LHCN-M2 (cell line): ENCODE measurements around the gene RAPGEF6. TPM values are rescaled to one million over a fixed set of nuclear protein-coding genes. Genes with fewer than 3 reads are reported as not detected.
"Not testable (repeated sequence)": the region's sequence is repeated elsewhere in the genome, so short reads cannot be mapped to it uniquely, and the experiment has no call there.

Experiments used
- DNase-seq: peaks from one replicate; pipeline ENCODE4 v3.0.0-alpha.2; 2012; ENCODE audit warnings: low read depth
- total RNA-seq: library from RNA; depleted of rRNA; stranded (reverse); fragments of >200 nt; gene quantifications from 2 replicates; pipeline ENCODE4 v1.2.3, GENCODE V29; 2014

RAPGEF6 gene
- total RNA-seq, 1 experiment from 2014 or later: 12.4 TPM

DNA sequence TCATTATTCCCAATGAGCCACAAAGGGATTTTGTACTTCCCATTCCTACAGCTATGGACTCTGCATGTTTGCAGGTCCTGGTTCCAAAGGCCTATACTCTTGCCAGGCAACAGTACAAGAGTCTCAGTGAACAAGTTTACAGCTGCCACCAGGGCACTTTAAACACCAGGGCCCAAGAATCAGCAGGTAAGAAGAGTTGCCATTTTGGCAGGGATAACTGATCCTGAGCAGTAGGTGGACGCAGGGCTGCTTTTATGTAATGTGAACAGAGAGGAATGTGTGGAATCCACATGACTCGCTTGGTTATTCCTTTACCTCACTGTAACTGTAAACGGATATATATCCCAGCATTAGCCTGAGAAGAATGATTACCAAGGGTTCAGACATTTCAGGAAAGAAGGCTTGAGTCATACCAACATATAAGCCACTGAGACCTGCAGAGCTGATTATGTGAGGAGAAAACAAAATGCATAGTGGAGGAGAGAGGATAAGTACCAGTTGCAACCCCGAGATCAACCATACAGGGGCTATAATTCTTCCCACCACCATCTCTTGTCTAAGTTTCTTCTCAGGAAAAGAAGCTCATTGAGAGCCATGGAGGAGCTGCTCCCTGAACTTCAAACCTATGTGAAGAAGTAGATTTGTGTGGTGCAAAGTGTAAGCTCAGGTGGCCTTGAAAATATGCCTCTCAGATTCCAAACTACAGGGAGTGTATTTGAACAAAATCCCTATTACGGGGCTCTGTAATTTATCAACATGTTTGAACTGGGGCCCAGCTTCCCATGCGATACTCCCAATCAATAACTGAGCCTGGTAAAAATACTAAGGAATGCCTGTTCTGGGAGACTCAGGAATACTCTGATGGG, 24.6 kb downstream of the RAPGEF6 start:
- peak; percentile 46 for DNase-seq

DNA sequence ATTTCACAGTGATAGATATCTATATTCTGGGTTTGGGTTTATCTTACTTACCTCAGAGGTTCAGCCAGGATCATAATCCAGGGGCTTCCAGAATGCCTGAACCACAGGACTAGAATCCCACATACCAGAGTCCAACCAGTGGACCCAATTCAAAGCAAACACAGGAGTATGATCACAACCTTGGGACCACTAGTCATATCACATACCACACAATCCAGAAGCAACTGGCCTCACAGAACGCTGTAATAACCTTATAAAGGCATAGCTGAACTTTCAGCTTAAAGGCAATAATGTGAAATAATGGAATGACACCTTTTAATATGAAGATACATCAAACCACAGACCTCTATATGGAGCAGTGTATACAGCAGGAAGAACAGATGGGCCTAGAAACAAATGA, 25.3 kb downstream of the RAPGEF6 start:
- no peak for DNase-seq

DNA sequence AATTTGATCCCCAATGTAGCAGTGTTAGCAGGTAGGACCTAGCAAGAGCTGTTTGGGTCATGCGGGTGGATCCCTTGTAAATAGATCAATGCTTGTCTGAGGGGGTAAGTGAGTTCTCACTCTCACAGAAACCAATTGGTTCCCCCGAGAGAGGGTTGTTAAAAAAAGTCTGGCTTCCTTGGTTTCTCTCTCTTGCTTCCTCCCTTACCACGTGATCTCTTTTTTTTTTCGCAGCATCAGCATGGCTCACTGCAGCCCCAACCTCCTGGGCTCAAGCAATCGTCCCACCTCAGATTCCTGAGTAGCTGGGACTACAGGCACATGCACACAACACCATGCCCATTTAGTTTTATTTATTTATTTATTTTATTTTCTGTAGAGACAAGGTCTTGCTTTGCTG, 26.4 kb downstream of the RAPGEF6 start:
- DNase-seq: no peak

DNA sequence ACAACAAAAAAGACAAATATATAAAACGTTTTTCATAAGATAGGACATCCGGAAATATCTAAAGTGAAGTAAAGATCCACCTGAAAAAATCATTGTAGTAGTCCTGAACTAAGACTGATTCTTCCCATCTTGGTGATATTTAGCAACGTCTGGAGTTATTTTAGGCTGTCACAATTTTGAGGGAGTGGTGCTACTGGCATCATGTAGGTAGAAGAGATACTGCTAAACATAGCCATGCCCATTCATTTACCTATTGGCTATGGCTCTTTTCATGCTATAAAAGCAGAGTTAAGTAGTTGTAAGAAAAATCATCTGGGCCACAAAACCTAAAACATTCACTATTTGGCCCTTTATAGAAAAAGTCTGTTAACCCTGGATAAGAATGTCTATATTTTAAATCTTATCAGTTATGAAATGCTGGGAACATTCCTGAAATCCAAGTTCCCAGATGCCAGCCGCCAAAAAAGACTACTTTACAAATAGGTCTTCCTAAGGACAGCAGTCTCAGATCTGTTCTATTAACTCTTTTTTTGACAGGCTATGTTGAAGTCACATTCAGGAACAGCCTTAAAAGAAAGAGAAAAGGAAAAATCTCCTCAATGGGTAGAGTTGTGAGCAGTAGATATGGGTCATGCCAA, 27.0 kb downstream of the RAPGEF6 start:
- no peak for DNase-seq

DNA sequence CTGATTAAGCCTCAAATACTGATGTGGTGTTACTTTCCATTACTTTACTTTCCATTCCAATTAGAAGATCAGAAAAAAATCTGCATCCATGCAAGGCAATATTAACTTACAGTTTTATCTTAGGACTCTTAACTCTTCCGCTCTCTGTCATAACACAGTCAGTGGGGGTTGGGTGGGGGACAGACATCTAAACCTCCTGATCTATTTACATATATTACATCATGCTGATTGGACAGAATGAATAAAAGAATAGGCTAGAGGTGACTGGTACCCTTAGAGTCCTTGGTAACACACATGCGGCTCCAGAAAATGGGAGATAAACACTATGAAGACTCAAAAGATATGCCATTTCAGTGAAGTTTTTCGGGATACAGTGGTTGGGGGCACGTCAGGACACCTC, 27.6 kb downstream of the RAPGEF6 start:
- no peak for DNase-seq

DNA sequence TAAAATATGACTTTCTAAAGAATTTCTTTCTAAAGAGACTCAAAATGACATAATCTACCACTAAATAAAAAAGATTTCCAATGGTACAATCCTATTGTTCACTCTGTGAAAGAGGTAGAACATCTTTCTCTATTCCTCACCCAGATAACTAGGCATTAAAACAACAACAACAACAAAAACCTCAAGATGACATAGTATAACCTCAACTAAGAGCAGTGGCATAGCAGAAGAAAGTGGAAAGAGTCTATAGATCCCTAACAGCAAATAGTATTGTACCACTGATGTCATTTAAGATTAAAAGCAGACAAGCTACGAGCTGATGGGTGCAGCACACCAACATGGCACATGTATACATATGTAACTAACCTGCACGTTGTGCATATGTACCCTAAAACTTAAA, 29.9 kb downstream of the RAPGEF6 start:
- DNase-seq: no peak

DNA sequence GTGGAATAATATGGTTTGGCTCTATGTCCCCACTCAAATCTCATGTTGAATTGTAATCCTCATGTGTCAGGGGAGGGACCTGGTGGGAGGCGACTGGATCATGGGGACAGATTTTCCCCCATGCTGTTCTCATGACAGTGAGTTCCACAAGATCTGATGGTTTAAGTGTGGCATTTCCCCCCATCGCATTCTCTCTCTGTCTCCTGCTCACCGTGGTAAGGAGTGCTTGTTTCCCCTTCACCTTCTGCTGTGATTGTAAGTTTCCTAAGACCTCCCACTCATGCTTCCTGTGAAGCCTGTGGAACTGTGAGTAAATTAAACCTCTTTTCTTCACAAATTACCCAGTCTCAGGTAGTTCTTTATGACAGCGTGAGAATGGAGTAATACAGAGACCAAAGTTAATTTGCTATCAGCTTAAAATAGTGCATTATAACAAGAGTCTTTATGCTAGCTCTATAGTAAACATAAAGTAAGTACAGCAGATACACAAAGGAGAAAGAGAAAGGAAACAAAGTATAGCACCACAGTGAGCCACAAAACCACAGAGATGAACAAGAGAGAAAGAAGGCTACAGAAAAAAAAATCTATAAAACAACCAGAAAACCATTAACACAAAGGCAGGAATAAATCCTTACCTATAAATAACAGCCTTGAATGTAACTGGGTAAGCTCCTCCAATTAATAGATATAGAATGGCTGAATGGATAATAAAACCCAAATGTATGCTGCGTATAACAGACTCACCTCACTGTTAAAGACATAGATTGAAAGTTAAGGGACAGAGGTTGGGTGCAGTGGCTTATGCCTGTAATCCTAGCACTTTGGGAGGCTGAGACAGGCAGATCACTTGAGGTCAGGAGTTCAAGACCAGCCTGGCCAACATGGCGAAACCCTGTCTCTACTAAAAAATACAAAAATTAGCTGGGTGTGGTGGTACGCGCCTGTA, 39.7 kb downstream of the RAPGEF6 start:
- no peak for DNase-seq

DNA sequence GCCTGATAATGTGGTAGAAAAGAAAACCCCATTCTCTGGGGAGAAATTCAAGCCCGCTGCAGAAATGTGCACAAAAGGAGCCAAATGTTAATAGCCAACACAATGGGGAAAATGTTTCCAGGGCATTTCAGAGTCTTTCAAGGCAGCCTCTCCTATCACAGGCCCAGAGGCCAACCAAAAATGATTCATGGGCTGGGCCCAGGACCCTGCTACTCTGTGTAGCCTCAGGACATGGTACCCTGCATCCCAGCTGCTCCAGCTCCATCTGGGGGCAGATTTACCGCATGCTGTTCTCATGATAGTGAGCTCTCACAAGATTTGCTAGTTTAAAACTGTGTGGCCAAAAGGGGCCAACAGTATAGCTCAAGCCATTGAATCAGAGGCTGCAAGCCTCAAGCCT, 41.1 kb downstream of the RAPGEF6 start:
- no peak for DNase-seq

DNA sequence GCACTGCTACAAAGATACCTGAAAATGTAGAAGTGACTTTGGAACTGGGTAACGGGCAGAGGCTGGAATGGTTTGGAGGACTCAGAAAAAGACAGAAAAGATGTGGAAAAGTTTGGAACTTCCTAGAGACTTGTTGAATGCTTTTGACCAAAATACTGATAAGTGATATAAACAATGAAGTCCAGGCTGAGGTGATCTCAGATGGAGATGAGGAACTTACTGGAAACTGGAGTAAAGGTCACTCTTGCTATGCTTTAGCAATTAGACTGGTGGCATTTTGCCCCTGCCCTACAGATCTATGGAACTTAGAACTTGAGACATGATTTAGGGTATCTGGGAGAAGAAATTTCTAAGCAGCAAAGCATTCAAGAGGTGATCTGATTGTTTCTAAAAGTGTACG, 41.6 kb downstream of the RAPGEF6 start:
- DNase-seq: not testable (repeated sequence)

DNA sequence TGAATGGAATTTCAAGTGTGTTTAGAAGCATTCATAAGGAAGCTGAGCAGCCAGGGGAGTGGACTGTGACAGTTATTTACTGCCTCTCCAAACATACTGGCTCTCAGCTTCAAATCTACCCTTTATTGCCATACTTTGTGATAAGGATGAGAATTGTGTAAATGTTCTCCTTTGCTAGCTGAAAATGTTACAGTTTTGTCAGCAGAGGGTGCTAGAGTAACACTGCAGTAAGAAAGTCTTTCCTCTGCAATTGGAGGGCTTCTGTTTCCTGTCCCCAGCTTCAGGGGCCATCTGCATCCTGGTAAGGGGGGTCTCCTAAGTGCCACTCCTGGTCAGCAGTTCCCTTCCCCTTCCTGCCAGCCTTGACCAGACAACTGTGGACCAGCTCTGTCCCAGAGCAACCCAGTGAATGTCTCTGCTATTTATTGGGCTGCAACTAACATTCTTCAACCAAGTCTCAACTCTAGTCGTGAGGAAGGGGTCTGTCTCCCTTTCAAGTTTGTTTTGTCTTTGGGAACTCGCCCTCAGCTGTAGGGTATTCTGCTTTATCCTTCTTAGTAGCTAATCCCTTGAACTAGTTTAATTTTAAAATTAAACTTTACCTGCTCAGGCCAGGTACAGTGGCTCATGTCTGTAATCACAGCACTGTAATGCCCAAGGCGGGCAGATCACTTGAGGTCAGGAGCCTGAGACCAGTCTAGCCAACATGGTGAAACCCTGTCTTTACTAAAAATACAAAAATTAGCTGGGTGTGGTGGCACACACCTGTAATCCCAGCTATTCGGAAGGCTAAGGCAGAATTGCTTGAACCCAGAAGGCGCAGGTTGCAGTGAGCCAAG, 45.3 kb downstream of the RAPGEF6 start:
- peak; percentile 54 for DNase-seq

DNA sequence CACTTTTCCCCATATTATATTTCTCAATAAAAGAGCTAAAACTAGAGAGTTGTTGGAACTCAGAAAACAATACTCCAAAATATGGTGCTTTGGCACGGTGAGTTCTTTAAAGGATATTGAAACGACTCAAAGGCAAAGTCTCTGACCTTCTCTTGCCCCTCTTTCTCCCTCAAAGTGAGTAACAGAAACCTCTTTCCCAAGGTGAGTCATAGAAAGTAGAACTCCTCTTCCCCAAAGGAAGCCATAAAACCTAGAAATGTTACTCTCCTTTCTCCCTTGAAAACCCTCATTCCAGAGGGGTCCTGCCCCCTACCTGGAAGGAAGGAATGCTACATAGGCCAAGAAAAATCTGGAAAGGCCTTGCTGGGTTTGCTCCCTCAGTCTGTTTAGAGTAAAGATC, 47.5 kb downstream of the RAPGEF6 start:
- DNase-seq: peak; percentile 56

DNA sequence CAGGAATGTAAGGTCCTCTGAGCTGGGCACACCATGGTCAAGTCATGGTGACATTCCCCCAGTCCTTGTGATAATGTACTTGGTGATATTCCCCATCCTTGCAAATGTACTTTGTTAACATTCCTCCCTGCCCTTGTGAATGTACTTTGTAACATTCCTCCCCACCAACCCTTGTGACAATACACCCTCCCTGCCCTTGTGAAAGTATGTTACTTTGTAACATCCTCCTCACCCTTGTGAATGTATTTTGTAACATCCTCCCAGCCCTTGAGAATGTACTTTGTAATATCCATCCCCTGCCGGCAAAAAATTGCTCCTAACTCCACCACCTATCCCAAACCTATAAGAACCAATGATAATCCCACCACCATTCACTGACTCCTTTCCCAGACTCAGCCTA, 53.3 kb downstream of the RAPGEF6 start:
- DNase-seq: no peak

DNA sequence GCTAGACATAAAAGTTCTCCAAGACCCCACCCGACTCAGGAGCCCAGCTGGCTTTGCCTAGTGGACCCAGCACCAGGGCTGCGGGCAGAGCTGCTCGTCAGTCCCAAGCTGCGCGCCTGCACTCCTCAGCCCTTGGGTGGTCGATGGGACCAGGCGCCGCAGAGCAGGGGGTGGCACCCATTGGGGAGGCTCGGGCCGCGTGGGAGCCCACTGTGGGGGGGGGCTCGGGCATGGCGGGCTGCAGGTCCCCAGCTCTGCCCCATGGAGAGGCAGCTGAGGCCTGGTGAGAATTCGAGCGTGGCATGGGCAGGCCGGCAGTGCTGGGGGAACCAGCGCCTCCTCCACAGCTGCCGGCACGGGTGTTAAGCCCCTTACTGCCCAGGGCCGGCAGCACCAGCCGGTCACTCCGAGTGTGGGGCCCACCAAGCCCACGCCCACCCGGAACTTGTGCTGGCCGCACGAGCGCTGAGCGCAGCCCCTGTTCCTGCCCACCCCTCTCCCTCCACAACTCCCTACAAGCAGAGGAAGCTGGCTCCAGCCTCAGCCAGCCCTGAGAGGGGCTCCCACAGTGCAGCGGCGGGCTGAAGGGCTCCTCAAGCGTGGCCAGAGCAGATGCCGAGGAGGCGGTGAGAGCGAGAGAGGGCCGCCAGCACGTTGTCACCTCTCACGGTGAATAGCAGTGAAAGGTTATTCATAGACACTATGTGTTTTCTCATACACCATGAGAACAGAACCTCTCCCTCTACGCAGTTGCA, 54.9 kb downstream of the RAPGEF6 start:
- no peak for DNase-seq

DNA sequence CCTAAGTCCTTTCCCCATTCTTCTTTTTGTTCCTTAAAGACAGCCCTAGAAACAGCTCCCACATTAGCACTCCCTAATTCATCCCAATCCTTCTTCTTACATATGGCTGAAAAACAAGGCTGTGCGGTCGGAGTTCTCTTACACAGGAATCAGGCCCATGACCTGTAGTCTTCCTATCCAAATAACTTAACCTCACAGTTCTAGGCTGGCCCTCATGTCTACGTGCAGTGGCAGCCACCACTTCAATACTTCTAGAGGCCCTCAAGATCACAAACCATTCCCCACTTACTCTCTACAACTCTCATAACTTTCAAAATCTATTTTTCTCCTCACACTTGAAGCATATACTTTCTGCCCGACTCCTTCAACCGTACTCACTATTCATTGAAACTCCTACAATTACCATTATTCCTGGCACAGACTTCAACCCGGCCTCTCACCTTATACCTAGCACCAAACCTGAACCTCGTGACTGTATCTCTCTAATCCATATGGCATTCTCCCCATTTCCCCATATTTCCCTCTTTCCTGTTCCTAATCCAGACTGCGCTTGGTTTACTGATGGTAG, 59.3 kb downstream of the RAPGEF6 start:
- DNase-seq: no peak

DNA sequence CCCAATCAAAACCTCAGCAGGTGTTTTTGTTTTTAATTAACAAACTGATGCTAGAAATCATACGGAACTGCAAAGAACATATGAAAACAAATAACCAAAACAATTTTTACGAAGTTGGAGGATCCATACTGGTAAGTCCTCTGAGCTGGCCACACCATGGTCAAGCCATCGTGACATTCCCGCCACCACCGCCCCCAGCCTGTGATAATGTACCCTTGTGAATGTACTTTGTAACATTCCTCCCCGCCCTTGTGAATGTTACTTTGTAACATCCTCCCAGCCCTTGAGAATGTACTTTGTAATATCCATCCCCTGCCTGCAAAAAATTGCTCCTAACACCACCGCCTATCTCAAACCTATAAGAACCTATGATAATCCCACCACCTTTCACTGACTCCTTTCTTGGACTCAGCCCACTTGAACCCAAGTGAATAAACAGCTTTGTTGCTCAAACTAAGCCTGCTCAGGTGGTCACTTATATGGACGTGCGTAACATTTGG, 63.3 kb downstream of the RAPGEF6 start:
- no peak for DNase-seq

DNA sequence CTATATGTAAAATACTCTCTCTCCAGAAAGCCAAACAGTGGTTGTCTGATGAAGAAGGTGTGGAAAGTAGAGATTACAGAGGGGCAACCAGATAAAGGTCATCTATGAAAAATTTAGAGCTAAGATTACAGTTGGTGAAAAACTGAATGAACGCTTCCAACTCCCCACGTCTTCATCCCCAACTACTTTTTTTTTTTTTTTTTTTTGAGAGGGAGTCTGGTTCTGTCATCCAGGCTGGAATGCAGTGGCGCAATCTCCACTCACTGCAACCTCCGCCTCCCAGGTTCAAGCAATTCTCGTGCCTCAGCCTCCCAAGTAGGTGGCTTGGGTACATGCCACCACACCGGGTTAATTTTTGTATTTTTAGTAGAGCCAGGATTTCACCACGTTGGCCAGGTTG, 64.3 kb downstream of the RAPGEF6 start:
- DNase-seq: no peak

DNA sequence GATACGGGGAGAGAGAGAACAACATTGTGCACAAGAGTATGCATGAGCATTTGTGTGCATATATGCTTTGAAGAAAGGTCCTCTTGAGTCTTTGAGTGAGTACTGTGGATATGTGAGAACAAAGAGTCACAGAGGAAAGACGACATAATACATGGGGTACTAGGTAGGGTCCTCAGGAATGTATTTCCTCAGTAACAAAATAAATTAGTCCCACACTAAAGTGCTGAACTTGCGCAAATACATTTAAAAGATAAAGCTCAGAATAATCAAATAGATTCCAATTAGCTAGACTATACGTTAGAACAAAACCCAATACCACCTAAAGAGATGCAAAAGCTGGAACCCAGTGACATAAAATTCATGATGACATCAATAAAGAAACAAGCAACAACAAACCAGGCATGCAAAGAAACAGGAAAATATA, 70.8 kb downstream of the RAPGEF6 start:
- DNase-seq: no peak

DNA sequence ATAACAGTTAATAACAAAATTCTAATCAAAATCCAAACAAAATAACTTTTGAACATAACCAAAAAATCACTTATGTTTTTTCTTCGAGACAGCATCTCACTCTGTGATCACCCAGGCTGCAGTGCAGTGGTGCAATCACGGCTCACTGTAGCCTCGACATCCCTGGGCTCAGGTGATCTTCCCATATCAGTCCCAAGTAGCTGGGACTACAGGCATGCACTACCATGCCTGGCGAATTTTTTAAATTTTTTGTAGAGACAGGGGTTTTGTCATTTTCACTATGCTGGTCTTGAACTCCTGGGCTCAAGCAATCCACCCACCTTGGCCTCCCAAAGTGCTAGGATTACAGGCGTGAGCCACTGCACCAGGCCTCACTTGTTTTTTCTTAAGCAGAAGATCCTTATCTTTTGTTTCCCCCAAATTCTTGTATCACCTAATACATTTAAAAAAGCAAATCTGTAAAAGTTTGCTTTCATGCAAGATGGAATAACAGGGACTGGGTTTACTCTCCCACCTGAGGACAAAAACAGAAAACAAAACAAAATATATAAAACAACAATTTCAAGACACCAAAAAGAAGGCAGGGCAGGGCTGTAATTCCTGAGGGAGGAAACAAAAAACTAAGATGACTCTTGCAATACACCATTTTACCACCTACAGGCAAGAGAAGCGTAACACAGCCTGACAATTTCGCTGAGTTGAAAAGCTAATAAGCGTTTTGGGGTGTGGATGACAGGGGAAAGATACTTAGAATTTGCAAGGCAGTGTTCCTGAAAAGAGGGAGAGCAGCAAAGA, 71.4 kb downstream of the RAPGEF6 start:
- DNase-seq: no peak

DNA sequence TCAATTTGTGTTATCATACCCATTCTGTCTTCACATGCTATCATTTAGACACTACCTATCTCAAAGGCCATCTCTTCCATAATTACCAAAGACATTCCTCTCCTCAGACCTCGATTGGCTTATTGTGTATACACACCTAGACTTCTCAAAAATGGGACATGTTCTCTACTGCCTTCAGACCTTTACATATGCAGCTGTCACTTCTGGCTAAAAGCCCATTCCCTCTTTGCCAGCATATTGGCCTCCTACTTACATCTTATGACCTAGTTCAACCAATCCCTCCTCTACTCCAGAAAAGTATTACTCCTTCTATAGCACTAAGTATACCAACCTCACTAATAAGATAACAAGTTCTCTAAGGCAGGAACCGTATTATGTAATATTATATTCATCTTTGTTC, 84.4 kb downstream of the RAPGEF6 start:
- peak; percentile 34 for DNase-seq
